ENCODE data around the gene PDE7B. TPM values are rescaled to one million over a fixed set of nuclear protein-coding genes. Genes with fewer than 3 reads are reported as not detected.

The PDE7B gene
- total and polyA plus RNA-seq, 2 of the 4 experiments (the other 2 are of a cell fraction): 7.8 to 12.4 TPM

GRCh38 chr6:135820340-135820739 is 31.2 kb upstream of the PDE7B start:
- no peaks in the 10 kb centered on the region for H3K9me1 ChIP-seq (ENCODE audit: insufficient read depth, low read length)
- ATAC-seq (ENCODE audit: low read depth) (no peak), DNase-seq (no peak)
- no peak overlapping the region for H2BK15ac ChIP-seq (ENCODE audit: low read depth, low read length)
- no peak overlapping the region for H2BK120ac ChIP-seq (ENCODE audit: low read depth, low read length)
- no peaks in the 10 kb centered on the region for H3K79me1 ChIP-seq (ENCODE audit: low read depth in 1 of 2, low read length in 2 of 2)
- in situ Hi-C loops (cut with MboI; ENCODE audit: low sequenced_read_pairs) (no loop called here), dilution Hi-C loops (cut with HindIII; ENCODE audit: low sequenced_read_pairs, unreplicated experiment) (no loop called here), intact Hi-C loops (cut with micrococcal nuclease) (no loop called here)
- H3K9ac ChIP-seq (ENCODE audit: low read depth, low read length): no peak overlapping the region
- H2BK20ac ChIP-seq (ENCODE audit: low read depth, low read length): no peak overlapping the region
- no peak overlapping the region for H2AK9ac ChIP-seq (replicated peaks; ENCODE audit: low read depth, low read length, poor library complexity)
- no peak overlapping the region for H3K56ac ChIP-seq (ENCODE audit: extremely low read depth, insufficient read depth, low read length)
- no peak overlapping the region for H3K18ac ChIP-seq (ENCODE audit: low read depth, low read length)
- H3K4me2 ChIP-seq (ENCODE audit: low read depth, low read length): no peak overlapping the region
- no peak overlapping the region for H4K8ac ChIP-seq (ENCODE audit: low read depth in 2 of 2, low read length in 2 of 2)
- TF ChIP-seq ELK1 (IDR thresholded peaks at IDR 0.05; ENCODE audit: borderline replicate concordance, low read depth, low read length): no peak
- TF ChIP-seq BHLHE40 (IDR thresholded peaks at IDR 0.05; ENCODE audit: low read depth, low read length): no peak
- TF ChIP-seq RFX5 (IDR thresholded peaks at IDR 0.05; ENCODE audit: low read depth, low read length): no peak
- no peak for TF ChIP-seq FOS (IDR thresholded peaks at IDR 0.05; ENCODE audit: low read depth, low read length)
- no peak for TF ChIP-seq MXI1 (IDR thresholded peaks at IDR 0.05; ENCODE audit: borderline replicate concordance, low read depth, low read length)
- no peak for TF ChIP-seq RCOR1 (IDR thresholded peaks at IDR 0.05; ENCODE audit: insufficient replicate concordance, low read length)
- TF ChIP-seq CEBPB (IDR thresholded peaks at IDR 0.05; ENCODE audit: low read depth, low read length): no peak
- TF ChIP-seq CTCF (conservative IDR thresholded peaks at IDR 0.05; ENCODE audit: low read depth, low read length): no peak
- no peak for TF ChIP-seq MAZ (IDR thresholded peaks at IDR 0.05; ENCODE audit: borderline replicate concordance, low read depth, low read length)
- TF ChIP-seq POLR2A (IDR thresholded peaks at IDR 0.05; ENCODE audit: low read depth, low read length): no peak
- TF ChIP-seq MAFK (IDR thresholded peaks at IDR 0.05; ENCODE audit: low read depth, low read length): no peak
- TF ChIP-seq RAD21 (IDR thresholded peaks at IDR 0.05; ENCODE audit: low read length): no peak
- no peak for TF ChIP-seq USF2 (IDR thresholded peaks at IDR 0.05; ENCODE audit: low read depth, low read length)
- no peak for TF ChIP-seq SMC3 (IDR thresholded peaks at IDR 0.05; ENCODE audit: low read depth, low read length)
- TF ChIP-seq CHD1 (IDR thresholded peaks at IDR 0.05; ENCODE audit: low read depth, low read length): no peak
- TF ChIP-seq NFE2L2 (IDR thresholded peaks at IDR 0.05; ENCODE audit: low read depth, low read length): no peak
- no TSS peak for BruUV-seq (replicated peaks)
- no peak overlapping the region for H3K23ac ChIP-seq (ENCODE audit: low read depth, low read length)
- H2AK5ac ChIP-seq (ENCODE audit: low read depth, low read length): no peak overlapping the region
- no peaks in the 10 kb centered on the region for H4K20me1 ChIP-seq (ENCODE audit: insufficient read depth, low read length)
- no peaks in the 10 kb centered on the region for H3K9me3 ChIP-seq (ENCODE audit: control insufficient read depth, insufficient read depth, low read length)
- no peak overlapping the region for H3K14ac ChIP-seq (replicated peaks; ENCODE audit: low read depth, low read length)
- no CpG with 5 or more reads among the region's 6 CpGs for WGBS, 2 experiments (ENCODE audit: extremely low coverage in 2 of 2, insufficient read length in 1 of 2)
- ChIA-PET CTCF (no interaction called here), POLR2A (ENCODE audit: unreplicated experiment) (no interaction called here)
- H2BK5ac ChIP-seq (ENCODE audit: low read depth, low read length, poor library complexity, severe bottlenecking): no peak overlapping the region
- H3K36me3 ChIP-seq (ENCODE audit: control insufficient read depth, insufficient read depth, low read length): no peaks in the 10 kb centered on the region
- H3K27ac ChIP-seq (ENCODE audit: insufficient read depth, low read length): no peak overlapping the region
- no peak overlapping the region for H3K4ac ChIP-seq (ENCODE audit: low read depth, low read length)
- no peak overlapping the region for H3K4me3 ChIP-seq (ENCODE audit: insufficient read depth, low read depth, low read length)
- H3K4me1 ChIP-seq (ENCODE audit: control insufficient read depth, insufficient read depth, low read length): no peaks in the 10 kb centered on the region
- H4K5ac ChIP-seq (ENCODE audit: low read depth, low read length): no peak overlapping the region
- no peaks in the 10 kb centered on the region for H3K27me3 ChIP-seq (ENCODE audit: control insufficient read depth, insufficient read depth, low read length)
- H4K91ac ChIP-seq (ENCODE audit: insufficient read depth, low read depth, low read length): no peak overlapping the region
- H2AFZ ChIP-seq (replicated peaks; ENCODE audit: low read length, poor library complexity): no peak overlapping the region
